Lung microvascular endothelial cell (primary cell): ENCODE measurements around the gene IGF1R. TPM values are rescaled to one million over a fixed set of nuclear protein-coding genes. Genes with fewer than 3 reads are reported as not detected.

ENCODE experiments used
- DNase-seq, 2 donors: peaks; one replicate each; pipeline versions ENCODE4 v3.0.0 to v3.0.0-alpha.2; 2010; ENCODE audit warnings: low read depth in 2 of 2
- total RNA-seq: library from RNA; depleted of rRNA; stranded (reverse); fragments of >200 nt; gene quantifications from 2 replicates; pipeline ENCODE4 v1.2.1, GENCODE V29; 2014

IGF1R gene
- total RNA-seq, 1 donor from 2014 or later = 20.4 TPM

- peak; percentile 19 to 52 for DNase-seq
Measured at GRCh38 chr15:98905963-98906711, 257.8 kb downstream of the IGF1R start.

DNA sequence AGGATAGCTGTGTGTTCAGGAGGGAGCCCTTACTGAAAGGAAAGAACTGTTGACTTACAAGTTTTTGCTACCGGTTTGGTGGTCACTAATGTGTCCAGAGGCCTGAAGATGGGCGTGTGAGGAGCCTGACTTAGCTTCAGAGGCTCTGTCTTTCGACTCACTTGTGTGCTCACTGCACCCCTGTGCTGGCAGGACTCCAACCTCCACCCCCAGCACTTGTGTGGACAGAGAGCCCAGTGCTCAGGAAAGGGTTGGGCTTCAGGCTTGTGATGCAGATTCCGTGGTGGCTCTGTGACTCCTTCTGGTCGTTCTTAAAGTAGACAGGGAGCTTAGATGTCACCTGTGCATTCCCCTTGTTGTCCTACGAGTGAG is 258.4 kb downstream of the IGF1R start:
- DNase-seq = peak; percentile 26 to 68

GRCh38 chr15:98907927-98908471 is 259.7 kb downstream of the IGF1R start:
- no peak for DNase-seq

- DNase-seq = no peak
Measured at GRCh38 chr15:98909968-98910885, 261.9 kb downstream of the IGF1R start.

DNA sequence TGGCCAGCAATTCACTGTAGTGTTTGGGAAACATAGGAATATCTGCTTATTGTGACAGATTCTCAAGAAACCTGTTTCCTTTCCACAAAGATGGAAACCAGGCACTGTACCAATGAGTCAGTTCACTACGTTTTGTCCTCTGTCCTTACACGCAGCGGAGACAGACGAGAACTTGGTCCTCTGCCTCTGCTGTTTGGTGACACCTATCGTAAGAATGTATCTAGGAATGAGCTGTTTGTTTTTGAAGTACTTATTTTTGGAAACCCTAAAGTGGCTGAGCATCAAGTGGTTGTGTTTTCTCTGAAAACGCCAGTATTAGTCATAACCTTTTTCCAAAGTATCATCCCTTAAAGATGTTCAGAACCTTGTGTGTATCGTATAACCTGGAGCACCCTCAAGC is 266.3 kb downstream of the IGF1R start:
- DNase-seq = peak; percentile 11 to 76

- no peak for DNase-seq
Measured at GRCh38 chr15:98916826-98917225, 268.5 kb downstream of the IGF1R start.

GRCh38 chr15:98917417-98917816 is 269.1 kb downstream of the IGF1R start:
- no peak for DNase-seq

DNA sequence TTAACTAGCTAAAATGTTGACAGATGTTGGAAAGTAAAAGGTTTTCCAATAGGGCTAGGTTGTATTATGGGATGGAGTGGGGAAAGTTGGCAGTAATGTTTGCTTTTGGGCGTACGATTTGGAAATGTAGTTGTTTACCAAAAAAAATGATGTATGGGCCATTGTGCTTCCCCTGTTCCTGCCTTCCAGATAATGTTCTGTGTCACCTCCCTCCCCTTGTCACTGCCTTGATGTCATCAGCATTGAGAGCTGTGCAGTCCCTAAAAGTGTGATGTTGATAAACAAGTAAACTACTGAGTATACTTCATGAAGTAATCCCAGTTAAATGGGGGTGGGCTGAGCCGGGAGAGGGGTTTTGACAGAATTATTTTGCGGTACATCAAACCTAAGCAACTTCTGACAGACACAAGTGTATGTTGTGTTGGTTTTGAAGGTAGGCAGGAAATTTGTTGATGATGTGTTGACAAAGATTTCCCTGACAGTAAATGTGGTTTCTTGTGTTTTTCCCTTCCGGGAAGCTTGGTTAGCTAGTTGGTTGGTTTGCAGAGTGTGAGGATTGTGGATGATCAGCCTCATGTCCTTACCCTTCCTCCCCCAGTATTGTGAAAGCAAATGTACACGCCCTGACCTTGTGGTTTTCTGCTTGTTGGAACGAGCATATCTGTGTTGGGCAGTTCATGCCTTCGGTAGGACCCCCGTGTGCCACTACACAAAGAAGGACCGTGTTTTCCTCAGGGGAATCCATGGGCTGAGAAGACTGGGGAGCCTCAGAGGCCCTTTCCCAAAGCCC is 271.9 kb downstream of the IGF1R start:
- DNase-seq = peak in 1 of 2 donors; percentile 55

- DNase-seq = no peak
Measured at GRCh38 chr15:98923171-98923570, 274.8 kb downstream of the IGF1R start.

DNA sequence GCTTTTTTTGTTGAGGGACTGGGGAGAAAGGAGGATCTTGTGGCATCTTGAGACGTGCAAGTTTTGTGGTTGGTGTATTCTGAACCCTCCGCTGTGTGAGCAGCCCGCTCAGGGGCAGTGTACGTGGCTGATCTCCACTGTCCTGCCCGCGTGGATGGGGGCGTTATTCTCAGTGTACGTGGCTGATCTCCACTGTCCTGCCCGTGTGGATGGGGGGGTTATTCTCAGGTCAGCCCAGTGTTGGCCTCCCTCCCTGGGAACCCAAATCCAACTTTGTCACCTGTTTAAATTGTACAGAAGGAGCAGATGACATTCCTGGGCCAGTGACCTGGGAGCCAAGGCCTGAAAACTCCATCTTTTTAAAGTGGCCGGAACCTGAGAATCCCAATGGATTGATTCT is 275.2 kb downstream of the IGF1R start:
- DNase-seq = no peak

- peak; percentile 28 to 95 for DNase-seq
Measured at GRCh38 chr15:98924401-98925049, 276.2 kb downstream of the IGF1R start.

GRCh38 chr15:98926236-98926635 is 277.9 kb downstream of the IGF1R start:
- no peak for DNase-seq

- DNase-seq = no peak
Measured at GRCh38 chr15:98927022-98927421, 278.7 kb downstream of the IGF1R start.

- no peak for DNase-seq
Measured at GRCh38 chr15:98927996-98928395, 279.7 kb downstream of the IGF1R start.

- DNase-seq = no peak
Measured at GRCh38 chr15:98930576-98930975, 282.2 kb downstream of the IGF1R start.

GRCh38 chr15:98931004-98931403 is 282.7 kb downstream of the IGF1R start:
- no peak for DNase-seq

GRCh38 chr15:98933406-98933805 is 285.1 kb downstream of the IGF1R start:
- DNase-seq = no peak

DNA sequence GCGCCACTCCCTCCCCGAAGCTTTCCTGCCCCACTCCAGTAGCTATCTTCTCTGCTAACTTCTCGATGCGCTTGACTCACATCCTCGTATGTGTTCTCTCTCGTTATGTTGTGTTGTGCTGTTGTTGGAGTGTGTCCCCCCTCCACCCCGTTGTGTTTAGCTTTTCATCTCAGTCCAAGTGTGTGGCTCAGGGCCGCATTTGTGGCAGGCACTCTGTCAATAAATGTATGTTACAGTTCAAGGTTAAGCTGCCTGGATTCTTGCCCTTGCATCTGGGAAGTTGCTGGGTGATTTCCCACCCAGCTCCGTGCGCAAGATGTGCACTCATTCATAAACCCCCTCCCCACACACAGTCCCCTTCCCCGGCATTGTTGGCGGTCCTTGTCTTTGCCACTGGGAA is 287.4 kb downstream of the IGF1R start:
- DNase-seq = no peak

- no peak for DNase-seq
Measured at GRCh38 chr15:98937413-98938104, 289.2 kb downstream of the IGF1R start.

DNA sequence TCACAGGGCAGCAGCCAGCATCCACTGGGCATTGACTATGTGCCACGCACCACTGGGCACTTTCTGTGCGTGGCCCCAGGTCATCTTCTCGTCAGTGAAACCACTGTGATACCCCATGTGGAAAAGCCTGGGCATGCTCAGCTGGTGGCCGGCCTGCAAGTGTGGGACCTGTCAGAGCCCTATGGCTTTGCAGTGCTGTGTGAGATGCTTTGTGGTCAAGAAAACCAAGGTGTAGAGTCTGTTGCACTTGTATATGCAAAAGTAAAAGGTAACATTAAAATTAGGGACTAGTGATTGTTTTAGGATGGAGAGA is 289.7 kb downstream of the IGF1R start:
- no peak for DNase-seq

- DNase-seq = no peak
Measured at GRCh38 chr15:98938799-98939198, 290.5 kb downstream of the IGF1R start.
